Psoas muscle (tissue), 8 donors: ENCODE data around the gene SFSWAP. TPM values are rescaled to one million over a fixed set of nuclear protein-coding genes. Genes with fewer than 3 reads are reported as not detected.

ENCODE experiments used
- ATAC-seq, 4 donors: fragments of 200-7000 bp; cut with Tn5 transposase; one replicate each; pipeline ENCODE4 v1.9.1; 2020; ENCODE audit warnings: moderate library complexity in 3 of 4, mild to moderate bottlenecking in 2 of 4
- DNase-seq, 2 donors: peaks; one replicate each; pipeline ENCODE4 v3.0.0-alpha.2; 2020
- H3K27ac ChIP-seq: fragments of 200-600 bp; one replicate; pipeline ENCODE4 v1.8.0; 2022
- H3K27me3 ChIP-seq, 3 donors: fragments of 200-600 bp in 1 of 3; one replicate each; pipeline versions ENCODE4 v1.6.1 to v1.8.0; 2013 to 2022; ENCODE audit warnings: low read length in 2 of 3, mild to moderate bottlenecking in 2 of 3, moderate library complexity in 1 of 3; ENCODE audit not compliant: insufficient read depth in 3 of 3
- H3K36me3 ChIP-seq, 2 donors: fragments of 200-600 bp in 1 of 2; one replicate each; pipeline versions ENCODE4 v1.6.1 to v1.8.0; 2013 to 2022; ENCODE audit warnings: low read depth in 1 of 2, mild to moderate bottlenecking in 1 of 2, moderate library complexity in 1 of 2; ENCODE audit not compliant: insufficient read depth in 1 of 2
- H3K4me1 ChIP-seq: fragments of 200-600 bp; one replicate; pipeline ENCODE4 v1.8.0; 2022
- H3K4me3 ChIP-seq: fragments of 200-600 bp; one replicate; pipeline ENCODE4 v1.8.0; 2022; ENCODE audit warnings: mild to moderate bottlenecking
- H3K9me3 ChIP-seq: fragments of 200-600 bp; one replicate; pipeline ENCODE4 v1.8.0; 2022
- WGBS, 3 donors: extraction: QIAGEN DNeasy Blood & Tissue Kit; methylation state at CpG; one replicate each; pipeline versions ENCODE4 v1.1.6 to v1.1.7; 2013; 5-methylcytosine and 5-hydroxymethylcytosine counted together
- intact Hi-C, 2 donors: fragments of 100-400 bp; cut with DNase I; formaldehyde crosslinking; loops; one replicate each; pipeline versions ENCODE4 v1.11.0 to v1.14.2; 2022
- polyA plus RNA-seq, 3 donors: library from polyadenylated mRNA; stranded (reverse); fragments of 200-250 nt; gene quantifications; one replicate each; pipeline ENCODE4 v1.2.3, GENCODE V29; 2013
- total RNA-seq, 4 donors: library from RNA; stranded (reverse); fragmentation: NEBNext Ultra II Directional in 2 of 4; extraction: Animal tissue kit (Norgen Biotek cat#: 25700) in 2 of 4; gene quantifications; one replicate each; pipeline versions ENCODE4 v1.2.1 to v1.2.4, GENCODE V29; 2021 to 2023
- TF ChIP-seq, protein P1 (sequence below): fragments of 200-600 bp; IDR thresholded peaks from one replicate; pipeline ENCODE4 v1.8.0; 2022; ENCODE audit warnings: antibody characterized with exemption
- donor health status: healthy with polysubstance abuse.
- donor health status: DM: no; HTN: no; CAD: no; lungs with moderate emphysema.
- donor health status: Bipolar disorder and iron deficiency.
- donor health status: healthy.
- donor health status: DM: yes; HTN: yes; CAD: no.
- donor health status: DM: no; HTN: no; CAD: no.
- donor health status: DM: no; HTN: no; CAD: no.
- donor health status: DM: yes; HTN: yes; CAD: no.

The SFSWAP gene
- total and polyA plus RNA-seq, 7 donors: 19.4 to 34.3 (median 23.5) TPM

DNA sequence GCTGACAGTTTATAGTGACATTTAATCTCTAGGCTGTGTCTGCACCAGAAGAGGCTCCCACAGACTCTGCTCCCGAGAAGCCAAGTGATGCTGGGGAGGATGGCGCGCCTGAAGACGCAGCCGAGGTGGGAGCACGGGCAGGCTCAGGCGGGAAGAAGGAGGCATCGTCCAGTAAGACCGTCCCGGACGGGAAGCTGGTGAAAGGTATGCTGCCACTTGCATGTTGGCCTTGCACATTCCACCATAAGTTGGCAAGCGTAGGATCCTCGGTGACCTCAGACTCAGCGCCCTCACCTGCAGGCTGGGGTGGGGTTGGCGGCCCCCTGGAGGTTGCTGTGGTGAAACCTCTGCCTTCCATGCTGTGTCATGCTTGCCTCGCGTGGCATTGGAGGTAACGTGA, 45.6 kb downstream of the SFSWAP start:
- ATAC-seq (no peak), DNase-seq (no peak)
- no peaks in the 10 kb centered on the region for H3K4me1 ChIP-seq
- no peaks in the 10 kb centered on the region for H3K9me3 ChIP-seq
- intact Hi-C loops: loop anchor here in 1 of 2 donors (5.0 kb wide), 1 partner anchor 39 kb away; no protein-coding TSS in a partner anchor
- peaks cover 2 to 96% of the 10 kb centered on the region in 2 donors for H3K36me3 ChIP-seq
- no peaks in the 10 kb centered on the region for H3K27me3 ChIP-seq
- WGBS, 3 donors: 94 to 95% (median 94%) methylated on average over 18 of the region's 18 CpGs
- no peak overlapping the region for H3K27ac ChIP-seq
- TF ChIP-seq, protein P1, sequence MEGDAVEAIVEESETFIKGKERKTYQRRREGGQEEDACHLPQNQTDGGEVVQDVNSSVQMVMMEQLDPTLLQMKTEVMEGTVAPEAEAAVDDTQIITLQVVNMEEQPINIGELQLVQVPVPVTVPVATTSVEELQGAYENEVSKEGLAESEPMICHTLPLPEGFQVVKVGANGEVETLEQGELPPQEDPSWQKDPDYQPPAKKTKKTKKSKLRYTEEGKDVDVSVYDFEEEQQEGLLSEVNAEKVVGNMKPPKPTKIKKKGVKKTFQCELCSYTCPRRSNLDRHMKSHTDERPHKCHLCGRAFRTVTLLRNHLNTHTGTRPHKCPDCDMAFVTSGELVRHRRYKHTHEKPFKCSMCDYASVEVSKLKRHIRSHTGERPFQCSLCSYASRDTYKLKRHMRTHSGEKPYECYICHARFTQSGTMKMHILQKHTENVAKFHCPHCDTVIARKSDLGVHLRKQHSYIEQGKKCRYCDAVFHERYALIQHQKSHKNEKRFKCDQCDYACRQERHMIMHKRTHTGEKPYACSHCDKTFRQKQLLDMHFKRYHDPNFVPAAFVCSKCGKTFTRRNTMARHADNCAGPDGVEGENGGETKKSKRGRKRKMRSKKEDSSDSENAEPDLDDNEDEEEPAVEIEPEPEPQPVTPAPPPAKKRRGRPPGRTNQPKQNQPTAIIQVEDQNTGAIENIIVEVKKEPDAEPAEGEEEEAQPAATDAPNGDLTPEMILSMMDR: no peak
- no peak overlapping the region for H3K4me3 ChIP-seq

DNA sequence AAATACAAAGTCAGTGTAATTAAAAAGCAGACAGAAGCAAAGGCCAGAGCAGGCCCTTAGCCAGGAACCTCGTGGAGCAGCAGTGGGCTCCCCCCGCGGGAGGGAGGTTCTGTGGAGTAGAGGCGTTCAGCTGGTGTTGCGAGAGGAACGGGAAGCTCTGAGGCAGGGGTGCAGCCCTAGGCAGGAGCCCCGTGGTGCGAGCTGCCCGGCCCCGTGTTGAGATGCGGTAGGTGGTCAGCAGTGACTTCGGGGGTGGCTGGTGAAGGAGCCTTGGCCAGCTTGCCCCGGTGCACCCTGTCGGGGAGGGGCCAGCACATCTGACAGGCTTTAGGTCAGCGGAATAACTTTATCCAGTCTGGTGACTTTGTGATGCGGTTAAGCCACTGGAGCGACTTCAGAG, 46.2 kb downstream of the SFSWAP start:
- intact Hi-C loops: loop anchor here in 1 of 2 donors (5.0 kb wide), 1 partner anchor 40 kb away; no protein-coding TSS in a partner anchor

DNA sequence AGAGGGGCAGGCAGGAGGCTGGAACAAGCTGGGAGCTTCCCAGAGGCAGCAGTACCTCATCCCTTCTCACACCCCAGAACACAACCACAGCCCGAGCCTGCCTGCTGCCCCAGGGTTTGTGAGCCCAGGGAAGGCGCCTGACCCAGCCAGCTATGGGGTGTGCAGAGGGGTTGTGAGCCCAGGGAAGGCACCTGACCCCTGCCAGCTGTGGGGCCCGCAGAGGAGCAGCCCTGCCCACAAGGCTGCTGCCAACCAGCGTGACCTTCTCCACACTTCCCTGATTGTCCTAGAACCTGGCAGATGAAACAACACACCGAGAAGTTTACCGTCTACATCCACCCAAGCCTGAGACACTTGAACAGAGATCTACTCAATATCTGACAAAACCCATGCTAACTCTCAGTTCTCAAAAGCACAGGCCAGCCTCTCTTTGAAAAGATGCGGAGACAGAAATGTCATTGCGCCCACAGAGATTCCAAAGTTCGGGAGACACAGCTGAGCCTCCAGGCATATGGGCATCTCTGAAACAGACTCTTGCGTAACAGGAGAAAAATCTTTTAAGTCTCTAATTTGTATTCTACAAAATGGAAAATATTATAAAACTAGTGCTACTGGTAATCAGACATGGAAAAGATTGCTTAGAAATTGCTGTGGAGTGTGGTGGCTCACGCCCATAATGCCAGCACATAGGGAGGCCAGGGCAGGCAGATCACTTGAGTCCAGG, 47.3 kb downstream of the SFSWAP start:
- Histone ChIP-seq H3K4me1 (no peaks in the 10 kb centered on the region), H3K4me3 (no peak overlapping the region), H3K27me3 (no peaks in the 10 kb centered on the region), H3K36me3 (peaks cover 2 to 99% of the 10 kb centered on the region in 2 donors), H3K27ac (no peak overlapping the region), H3K9me3 (no peaks in the 10 kb centered on the region)
- intact Hi-C loops: loop anchor here in 1 of 2 donors (5.0 kb wide), 1 partner anchor 41 kb away; no protein-coding TSS in a partner anchor
- no peak for DNase-seq
- TF ChIP-seq, protein P1: no peak
- ATAC-seq: no peak
- 87 to 91% (median 90%) methylated on average over 11 of the region's 11 CpGs for WGBS, 3 donors

More for the DNA sequence above, 46.2 kb downstream of the SFSWAP start:
- H3K27ac ChIP-seq: no peak overlapping the region
- DNase-seq: no peak
- WGBS, 3 donors: 91 to 92% (median 92%) methylated on average over 17 of the region's 17 CpGs
- no peak for ATAC-seq
- no peaks in the 10 kb centered on the region for H3K9me3 ChIP-seq
- H3K27me3 ChIP-seq: no peaks in the 10 kb centered on the region
- TF ChIP-seq, protein P1: no peak
- no peaks in the 10 kb centered on the region for H3K4me1 ChIP-seq
- no peak overlapping the region for H3K4me3 ChIP-seq
- H3K36me3 ChIP-seq: peaks cover 2 to 97% of the 10 kb centered on the region in 2 donors

DNA sequence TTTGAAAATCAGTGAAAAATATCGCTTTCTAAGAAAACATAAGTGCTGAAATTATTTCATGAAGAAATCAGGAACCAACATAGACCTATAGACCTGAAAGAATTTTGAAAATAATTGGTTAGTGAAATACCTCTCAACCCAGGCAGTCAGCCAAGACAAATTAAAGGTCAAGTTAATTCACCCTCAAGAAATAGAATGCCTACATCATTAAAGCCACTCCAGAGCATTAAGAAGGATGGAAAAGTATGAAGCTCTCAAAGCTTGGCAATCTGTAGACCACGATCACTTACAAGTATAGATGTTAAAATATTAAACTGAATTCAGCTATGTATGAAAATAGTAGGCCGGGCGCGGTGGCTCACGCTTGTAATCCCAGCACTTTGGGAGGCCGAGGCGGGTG, 48.3 kb downstream of the SFSWAP start:
- intact Hi-C loops: loop anchor here in 1 of 2 donors (5.0 kb wide), 1 partner anchor 42 kb away; no protein-coding TSS in a partner anchor
- ATAC-seq (no peak), DNase-seq (no peak)
- WGBS, 3 donors: 98 to 100% (median 99%) methylated on average over 8 of the region's 8 CpGs
- H3K27me3 ChIP-seq: no peaks in the 10 kb centered on the region
- no peaks in the 10 kb centered on the region for H3K4me1 ChIP-seq
- H3K9me3 ChIP-seq: no peaks in the 10 kb centered on the region
- TF ChIP-seq, protein P1: no peak
- no peak overlapping the region for H3K4me3 ChIP-seq
- no peak overlapping the region for H3K27ac ChIP-seq
- H3K36me3 ChIP-seq: peaks cover 2 to 99% of the 10 kb centered on the region in 2 donors
